ENCODE data around the gene RGS9. TPM values are rescaled to one million over a fixed set of nuclear protein-coding genes. Genes with fewer than 3 reads are reported as not detected.

RGS9 gene
- total and polyA plus RNA-seq, 2 of the 13 experiments (the other 11 are each of a cell fraction or from before 2014, with no cell fraction given) = 0.44 to 0.74 TPM

DNA sequence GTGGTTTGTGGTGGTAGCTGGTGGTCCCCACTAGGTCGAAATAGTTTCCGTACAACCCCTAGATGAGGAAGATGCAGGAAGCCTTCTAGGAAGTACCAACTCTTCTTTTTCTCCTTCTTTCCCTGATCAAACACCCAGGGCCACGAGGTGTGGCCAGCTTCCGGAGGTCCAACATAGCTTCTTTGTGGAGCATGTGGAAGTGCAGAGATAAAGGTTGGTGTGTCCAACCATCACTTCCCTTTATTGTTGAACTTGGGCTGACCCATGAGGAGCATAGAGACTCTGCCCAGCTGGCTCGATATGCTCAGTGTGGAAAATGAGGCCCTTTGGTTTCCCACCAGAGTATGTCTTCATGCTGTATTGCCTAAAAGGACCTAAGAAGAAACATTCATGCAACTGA lies 6.3 kb upstream of the RGS9 start (continued):
- TF ChIP-seq, protein P1, sequence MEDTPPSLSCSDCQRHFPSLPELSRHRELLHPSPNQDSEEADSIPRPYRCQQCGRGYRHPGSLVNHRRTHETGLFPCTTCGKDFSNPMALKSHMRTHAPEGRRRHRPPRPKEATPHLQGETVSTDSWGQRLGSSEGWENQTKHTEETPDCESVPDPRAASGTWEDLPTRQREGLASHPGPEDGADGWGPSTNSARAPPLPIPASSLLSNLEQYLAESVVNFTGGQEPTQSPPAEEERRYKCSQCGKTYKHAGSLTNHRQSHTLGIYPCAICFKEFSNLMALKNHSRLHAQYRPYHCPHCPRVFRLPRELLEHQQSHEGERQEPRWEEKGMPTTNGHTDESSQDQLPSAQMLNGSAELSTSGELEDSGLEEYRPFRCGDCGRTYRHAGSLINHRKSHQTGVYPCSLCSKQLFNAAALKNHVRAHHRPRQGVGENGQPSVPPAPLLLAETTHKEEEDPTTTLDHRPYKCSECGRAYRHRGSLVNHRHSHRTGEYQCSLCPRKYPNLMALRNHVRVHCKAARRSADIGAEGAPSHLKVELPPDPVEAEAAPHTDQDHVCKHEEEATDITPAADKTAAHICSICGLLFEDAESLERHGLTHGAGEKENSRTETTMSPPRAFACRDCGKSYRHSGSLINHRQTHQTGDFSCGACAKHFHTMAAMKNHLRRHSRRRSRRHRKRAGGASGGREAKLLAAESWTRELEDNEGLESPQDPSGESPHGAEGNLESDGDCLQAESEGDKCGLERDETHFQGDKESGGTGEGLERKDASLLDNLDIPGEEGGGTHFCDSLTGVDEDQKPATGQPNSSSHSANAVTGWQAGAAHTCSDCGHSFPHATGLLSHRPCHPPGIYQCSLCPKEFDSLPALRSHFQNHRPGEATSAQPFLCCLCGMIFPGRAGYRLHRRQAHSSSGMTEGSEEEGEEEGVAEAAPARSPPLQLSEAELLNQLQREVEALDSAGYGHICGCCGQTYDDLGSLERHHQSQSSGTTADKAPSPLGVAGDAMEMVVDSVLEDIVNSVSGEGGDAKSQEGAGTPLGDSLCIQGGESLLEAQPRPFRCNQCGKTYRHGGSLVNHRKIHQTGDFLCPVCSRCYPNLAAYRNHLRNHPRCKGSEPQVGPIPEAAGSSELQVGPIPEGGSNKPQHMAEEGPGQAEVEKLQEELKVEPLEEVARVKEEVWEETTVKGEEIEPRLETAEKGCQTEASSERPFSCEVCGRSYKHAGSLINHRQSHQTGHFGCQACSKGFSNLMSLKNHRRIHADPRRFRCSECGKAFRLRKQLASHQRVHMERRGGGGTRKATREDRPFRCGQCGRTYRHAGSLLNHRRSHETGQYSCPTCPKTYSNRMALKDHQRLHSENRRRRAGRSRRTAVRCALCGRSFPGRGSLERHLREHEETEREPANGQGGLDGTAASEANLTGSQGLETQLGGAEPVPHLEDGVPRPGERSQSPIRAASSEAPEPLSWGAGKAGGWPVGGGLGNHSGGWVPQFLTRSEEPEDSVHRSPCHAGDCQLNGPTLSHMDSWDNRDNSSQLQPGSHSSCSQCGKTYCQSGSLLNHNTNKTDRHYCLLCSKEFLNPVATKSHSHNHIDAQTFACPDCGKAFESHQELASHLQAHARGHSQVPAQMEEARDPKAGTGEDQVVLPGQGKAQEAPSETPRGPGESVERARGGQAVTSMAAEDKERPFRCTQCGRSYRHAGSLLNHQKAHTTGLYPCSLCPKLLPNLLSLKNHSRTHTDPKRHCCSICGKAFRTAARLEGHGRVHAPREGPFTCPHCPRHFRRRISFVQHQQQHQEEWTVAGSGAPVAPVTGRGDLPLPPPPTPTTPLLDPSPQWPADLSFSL (CRISPR knock-in tag; IDR thresholded peaks at IDR 0.05) = no peak
- TF ChIP-seq ELF4 (CRISPR knock-in tag; IDR thresholded peaks at IDR 0.05; ENCODE audit: borderline replicate concordance) (peak; percentile 45; the same call in 1 of the 2 replicates), RXRB (CRISPR knock-in tag; IDR thresholded peaks at IDR 0.05; ENCODE audit: borderline replicate concordance) (peak; percentile 57; the same call in 1 of the 2 replicates), ZFX (CRISPR knock-in tag; IDR thresholded peaks at IDR 0.05; ENCODE audit: low read depth) (peak; percentile 25; the same call in 1 of the 2 replicates), GATAD2A (CRISPR knock-in tag; IDR thresholded peaks at IDR 0.05) (peak; percentile 53; the same call in 1 of the 2 replicates), SAP130 (CRISPR knock-in tag; IDR thresholded peaks at IDR 0.05; ENCODE audit: low read depth) (peak; percentile 31; the same call in 1 of the 2 replicates), HDAC2 (CRISPR knock-in tag; IDR thresholded peaks at IDR 0.05) (0 out of 2 replicates have a peak, but pooled peaks have one; percentile 17), ZNF567 (CRISPR knock-in tag; IDR thresholded peaks at IDR 0.05; ENCODE audit: borderline replicate concordance) (no peak), MATR3 (CRISPR knock-in tag; IDR thresholded peaks at IDR 0.05) (no peak)
- TF ChIP-seq, protein P2, sequence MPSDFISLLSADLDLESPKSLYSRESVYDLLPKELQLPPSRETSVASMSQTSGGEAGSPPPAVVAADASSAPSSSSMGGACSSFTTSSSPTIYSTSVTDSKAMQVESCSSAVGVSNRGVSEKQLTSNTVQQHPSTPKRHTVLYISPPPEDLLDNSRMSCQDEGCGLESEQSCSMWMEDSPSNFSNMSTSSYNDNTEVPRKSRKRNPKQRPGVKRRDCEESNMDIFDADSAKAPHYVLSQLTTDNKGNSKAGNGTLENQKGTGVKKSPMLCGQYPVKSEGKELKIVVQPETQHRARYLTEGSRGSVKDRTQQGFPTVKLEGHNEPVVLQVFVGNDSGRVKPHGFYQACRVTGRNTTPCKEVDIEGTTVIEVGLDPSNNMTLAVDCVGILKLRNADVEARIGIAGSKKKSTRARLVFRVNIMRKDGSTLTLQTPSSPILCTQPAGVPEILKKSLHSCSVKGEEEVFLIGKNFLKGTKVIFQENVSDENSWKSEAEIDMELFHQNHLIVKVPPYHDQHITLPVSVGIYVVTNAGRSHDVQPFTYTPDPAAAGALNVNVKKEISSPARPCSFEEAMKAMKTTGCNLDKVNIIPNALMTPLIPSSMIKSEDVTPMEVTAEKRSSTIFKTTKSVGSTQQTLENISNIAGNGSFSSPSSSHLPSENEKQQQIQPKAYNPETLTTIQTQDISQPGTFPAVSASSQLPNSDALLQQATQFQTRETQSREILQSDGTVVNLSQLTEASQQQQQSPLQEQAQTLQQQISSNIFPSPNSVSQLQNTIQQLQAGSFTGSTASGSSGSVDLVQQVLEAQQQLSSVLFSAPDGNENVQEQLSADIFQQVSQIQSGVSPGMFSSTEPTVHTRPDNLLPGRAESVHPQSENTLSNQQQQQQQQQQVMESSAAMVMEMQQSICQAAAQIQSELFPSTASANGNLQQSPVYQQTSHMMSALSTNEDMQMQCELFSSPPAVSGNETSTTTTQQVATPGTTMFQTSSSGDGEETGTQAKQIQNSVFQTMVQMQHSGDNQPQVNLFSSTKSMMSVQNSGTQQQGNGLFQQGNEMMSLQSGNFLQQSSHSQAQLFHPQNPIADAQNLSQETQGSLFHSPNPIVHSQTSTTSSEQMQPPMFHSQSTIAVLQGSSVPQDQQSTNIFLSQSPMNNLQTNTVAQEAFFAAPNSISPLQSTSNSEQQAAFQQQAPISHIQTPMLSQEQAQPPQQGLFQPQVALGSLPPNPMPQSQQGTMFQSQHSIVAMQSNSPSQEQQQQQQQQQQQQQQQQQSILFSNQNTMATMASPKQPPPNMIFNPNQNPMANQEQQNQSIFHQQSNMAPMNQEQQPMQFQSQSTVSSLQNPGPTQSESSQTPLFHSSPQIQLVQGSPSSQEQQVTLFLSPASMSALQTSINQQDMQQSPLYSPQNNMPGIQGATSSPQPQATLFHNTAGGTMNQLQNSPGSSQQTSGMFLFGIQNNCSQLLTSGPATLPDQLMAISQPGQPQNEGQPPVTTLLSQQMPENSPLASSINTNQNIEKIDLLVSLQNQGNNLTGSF (CRISPR knock-in tag; IDR thresholded peaks at IDR 0.05) = no peak
- TF ChIP-seq, protein P3, sequence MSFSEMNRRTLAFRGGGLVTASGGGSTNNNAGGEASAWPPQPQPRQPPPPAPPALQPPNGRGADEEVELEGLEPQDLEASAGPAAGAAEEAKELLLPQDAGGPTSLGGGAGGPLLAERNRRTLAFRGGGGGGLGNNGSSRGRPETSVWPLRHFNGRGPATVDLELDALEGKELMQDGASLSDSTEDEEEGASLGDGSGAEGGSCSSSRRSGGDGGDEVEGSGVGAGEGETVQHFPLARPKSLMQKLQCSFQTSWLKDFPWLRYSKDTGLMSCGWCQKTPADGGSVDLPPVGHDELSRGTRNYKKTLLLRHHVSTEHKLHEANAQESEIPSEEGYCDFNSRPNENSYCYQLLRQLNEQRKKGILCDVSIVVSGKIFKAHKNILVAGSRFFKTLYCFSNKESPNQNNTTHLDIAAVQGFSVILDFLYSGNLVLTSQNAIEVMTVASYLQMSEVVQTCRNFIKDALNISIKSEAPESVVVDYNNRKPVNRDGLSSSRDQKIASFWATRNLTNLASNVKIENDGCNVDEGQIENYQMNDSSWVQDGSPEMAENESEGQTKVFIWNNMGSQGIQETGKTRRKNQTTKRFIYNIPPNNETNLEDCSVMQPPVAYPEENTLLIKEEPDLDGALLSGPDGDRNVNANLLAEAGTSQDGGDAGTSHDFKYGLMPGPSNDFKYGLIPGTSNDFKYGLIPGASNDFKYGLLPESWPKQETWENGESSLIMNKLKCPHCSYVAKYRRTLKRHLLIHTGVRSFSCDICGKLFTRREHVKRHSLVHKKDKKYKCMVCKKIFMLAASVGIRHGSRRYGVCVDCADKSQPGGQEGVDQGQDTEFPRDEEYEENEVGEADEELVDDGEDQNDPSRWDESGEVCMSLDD (CRISPR knock-in tag; IDR thresholded peaks at IDR 0.05; ENCODE audit: borderline replicate concordance) = no peak
- TF ChIP-seq, protein P4, sequence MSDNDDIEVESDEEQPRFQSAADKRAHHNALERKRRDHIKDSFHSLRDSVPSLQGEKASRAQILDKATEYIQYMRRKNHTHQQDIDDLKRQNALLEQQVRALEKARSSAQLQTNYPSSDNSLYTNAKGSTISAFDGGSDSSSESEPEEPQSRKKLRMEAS (IDR thresholded peaks at IDR 0.05) = 0 out of 2 replicates have a peak, but pooled peaks have one; percentile 46
- TF ChIP-seq, protein P5, sequence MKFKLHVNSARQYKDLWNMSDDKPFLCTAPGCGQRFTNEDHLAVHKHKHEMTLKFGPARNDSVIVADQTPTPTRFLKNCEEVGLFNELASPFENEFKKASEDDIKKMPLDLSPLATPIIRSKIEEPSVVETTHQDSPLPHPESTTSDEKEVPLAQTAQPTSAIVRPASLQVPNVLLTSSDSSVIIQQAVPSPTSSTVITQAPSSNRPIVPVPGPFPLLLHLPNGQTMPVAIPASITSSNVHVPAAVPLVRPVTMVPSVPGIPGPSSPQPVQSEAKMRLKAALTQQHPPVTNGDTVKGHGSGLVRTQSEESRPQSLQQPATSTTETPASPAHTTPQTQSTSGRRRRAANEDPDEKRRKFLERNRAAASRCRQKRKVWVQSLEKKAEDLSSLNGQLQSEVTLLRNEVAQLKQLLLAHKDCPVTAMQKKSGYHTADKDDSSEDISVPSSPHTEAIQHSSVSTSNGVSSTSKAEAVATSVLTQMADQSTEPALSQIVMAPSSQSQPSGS (CRISPR knock-in tag; IDR thresholded peaks at IDR 0.05) = no peak

Data from HepG2 (cell line).